NCI-H510A (cell line): ENCODE results near the gene C2CD2.

Experiments
- DNase-seq: peaks from one replicate; lab custom pipeline; 2025; lab: John Stamatoyannopoulos, UW

The C2CD2 gene

GRCh38 chr21:41907496-41908258 lies 46.1 kb downstream of the C2CD2 start:
- no peak for DNase-seq

- no peak for DNase-seq
Measured at GRCh38 chr21:41906770-41907169, 47.0 kb downstream of the C2CD2 start.

GRCh38 chr21:41903559-41904351 lies 50.1 kb downstream of the C2CD2 start:
- DNase-seq: no peak

- no peak for DNase-seq
Measured at GRCh38 chr21:41902946-41903345, 50.9 kb downstream of the C2CD2 start.

- no peak for DNase-seq
Measured at GRCh38 chr21:41901782-41902181, 52.0 kb downstream of the C2CD2 start.

- no peak for DNase-seq
Measured at GRCh38 chr21:41901099-41901498, 52.7 kb downstream of the C2CD2 start.

GRCh38 chr21:41900401-41900800 lies 53.4 kb downstream of the C2CD2 start:
- no peak for DNase-seq

- no peak for DNase-seq
Measured at GRCh38 chr21:41899426-41900202, 54.2 kb downstream of the C2CD2 start.

- DNase-seq: no peak
Measured at GRCh38 chr21:41898998-41899397, 54.8 kb downstream of the C2CD2 start.

- no peak for DNase-seq
Measured at GRCh38 chr21:41897700-41898099, 56.1 kb downstream of the C2CD2 start.

- DNase-seq: no peak
Measured at GRCh38 chr21:41897047-41897669, 56.7 kb downstream of the C2CD2 start.

GRCh38 chr21:41895643-41896493 lies 58.0 kb downstream of the C2CD2 start:
- DNase-seq: no peak

- no peak for DNase-seq
Measured at GRCh38 chr21:41894922-41895557, 58.8 kb downstream of the C2CD2 start.

GRCh38 chr21:41894511-41894910 lies 59.3 kb downstream of the C2CD2 start:
- no peak for DNase-seq

- DNase-seq: no peak
Measured at GRCh38 chr21:41892726-41893125, 61.1 kb downstream of the C2CD2 start.

GRCh38 chr21:41891132-41891531 lies 62.7 kb downstream of the C2CD2 start:
- DNase-seq: no peak

GRCh38 chr21:41890355-41890754 lies 63.5 kb downstream of the C2CD2 start:
- DNase-seq: no peak

- no peak for DNase-seq
Measured at GRCh38 chr21:41888749-41889376, 65.0 kb downstream of the C2CD2 start.

- DNase-seq: no peak
Measured at GRCh38 chr21:41887667-41888066, 66.2 kb downstream of the C2CD2 start.

- no peak for DNase-seq
Measured at GRCh38 chr21:41886328-41886727, 67.5 kb downstream of the C2CD2 start.
